GM18861 (cell line): ENCODE results near the gene ZBTB49.
A peak's percentile ranks its signal among the peaks of the same experiment; 100 is the strongest.
"Not testable (repeated sequence)": the region's sequence is repeated elsewhere in the genome, so short reads cannot be mapped to it uniquely, and the experiment has no call there.

Experiments used
- ATAC-seq: cut with Tn5 transposase; IDR thresholded peaks from one replicate; pipeline ENCODE4 v1.9.1; 2021; ENCODE audit not compliant: unreplicated experiment

ZBTB49 gene

GRCh38 chr4:4323705-4324534, 33.9 kb downstream of the ZBTB49 start:
- ATAC-seq: no peak

- no peak for ATAC-seq
Measured at GRCh38 chr4:4325321-4325720, 35.3 kb downstream of the ZBTB49 start.

DNA sequence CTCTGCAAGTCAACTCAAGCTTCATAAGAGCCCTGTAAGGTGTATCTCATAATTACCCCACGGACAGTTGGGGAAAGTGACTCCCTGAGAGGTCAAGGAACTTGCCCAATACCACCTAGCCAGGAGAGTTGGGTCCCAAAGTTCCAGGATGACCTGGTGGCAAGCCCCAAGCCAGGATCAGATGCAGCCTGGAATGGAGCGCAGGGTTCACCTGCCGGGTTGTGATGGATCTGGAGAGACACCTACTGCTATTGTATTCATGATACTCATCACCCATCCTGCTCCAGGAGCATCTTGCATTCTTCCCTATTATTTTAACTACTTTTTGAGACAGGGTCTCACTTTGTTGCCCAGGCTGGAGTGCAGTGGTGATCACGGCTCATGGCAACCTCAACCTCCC, 36.1 kb downstream of the ZBTB49 start:
- ATAC-seq: no peak

GRCh38 chr4:4327652-4328121, 37.6 kb downstream of the ZBTB49 start:
- no peak for ATAC-seq

GRCh38 chr4:4328206-4328605, 38.2 kb downstream of the ZBTB49 start:
- ATAC-seq: no peak

- no peak for ATAC-seq
Measured at GRCh38 chr4:4328840-4329239, 38.8 kb downstream of the ZBTB49 start.

GRCh38 chr4:4329496-4329895, 39.4 kb downstream of the ZBTB49 start:
- ATAC-seq: no peak

- no peak for ATAC-seq
Measured at GRCh38 chr4:4330794-4331193, 40.7 kb downstream of the ZBTB49 start.

DNA sequence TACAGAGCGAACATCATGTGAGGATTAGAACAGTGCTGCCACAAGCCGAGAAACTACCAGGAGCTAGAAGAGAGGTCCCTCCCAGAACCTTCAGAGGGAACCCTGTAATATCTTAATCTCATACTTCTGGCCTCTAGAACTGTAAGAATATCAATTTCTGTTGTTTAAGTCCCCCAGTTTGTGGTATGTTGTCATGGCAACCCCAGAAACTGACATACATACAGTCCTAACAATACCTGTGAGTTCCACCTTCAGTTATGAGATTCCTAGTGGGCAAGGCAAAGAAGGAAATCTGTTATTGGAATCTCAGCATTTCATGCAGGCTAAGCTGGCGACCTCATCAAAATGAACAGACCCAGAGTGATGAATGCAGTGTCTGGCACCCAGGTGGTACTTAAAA, 42.5 kb downstream of the ZBTB49 start:
- no peak for ATAC-seq

DNA sequence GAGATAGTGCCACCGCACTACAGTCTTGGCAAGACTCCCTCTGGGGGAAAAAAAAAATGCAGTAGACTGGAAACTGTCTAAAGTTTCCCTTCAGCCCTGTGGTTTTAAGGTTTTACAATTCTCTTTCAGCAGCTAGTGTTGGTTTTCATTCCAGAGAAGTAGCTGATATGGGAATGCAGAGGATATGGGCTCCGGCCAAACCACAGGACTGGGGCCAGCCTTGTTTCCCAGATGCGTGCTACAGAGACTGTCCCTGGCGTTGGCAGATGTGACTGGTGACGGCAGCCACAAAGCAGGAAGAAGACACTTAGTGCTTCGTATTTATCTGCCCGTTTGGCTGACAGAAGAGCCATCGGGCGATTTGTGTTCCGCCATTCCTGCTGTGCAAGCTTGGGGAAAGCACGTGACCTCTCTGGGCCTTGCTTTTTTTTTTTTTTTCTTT, 43.2 kb downstream of the ZBTB49 start:
- ATAC-seq: no peak

DNA sequence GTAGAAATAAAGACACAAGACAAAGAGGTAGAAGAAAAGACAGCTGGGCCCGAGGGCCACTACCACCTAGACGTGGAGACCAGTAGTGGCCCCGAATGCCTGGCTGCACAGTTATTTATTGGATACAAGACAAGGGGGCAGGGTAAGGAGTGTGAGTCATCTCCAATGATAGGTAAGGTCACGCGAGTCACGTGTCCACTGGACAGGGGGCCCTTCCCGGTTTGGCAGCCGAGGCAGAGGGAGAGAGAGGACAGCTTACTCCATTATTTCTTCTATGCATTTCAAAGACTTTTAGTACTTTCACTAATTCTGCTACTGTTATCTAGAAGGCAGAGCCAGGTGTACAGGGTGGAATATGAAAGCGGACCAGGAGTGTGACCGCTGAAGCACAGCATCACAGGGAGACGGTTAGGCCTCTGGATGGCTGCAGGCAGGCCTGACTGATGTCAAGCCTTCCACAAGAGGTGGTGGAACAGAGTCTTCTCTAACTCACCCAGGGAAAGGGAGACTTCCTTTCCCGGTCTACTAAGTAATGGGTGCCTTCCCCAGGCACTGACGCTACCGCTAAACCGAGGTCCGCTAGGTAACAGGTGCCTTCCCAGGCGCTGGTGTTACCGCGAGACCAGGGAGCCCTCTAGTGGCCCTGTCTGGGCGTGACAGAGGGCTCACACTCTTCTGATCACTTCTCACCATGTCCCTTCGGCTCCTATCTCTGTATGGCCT, 44.9 kb downstream of the ZBTB49 start:
- peak; percentile 60 for ATAC-seq

DNA sequence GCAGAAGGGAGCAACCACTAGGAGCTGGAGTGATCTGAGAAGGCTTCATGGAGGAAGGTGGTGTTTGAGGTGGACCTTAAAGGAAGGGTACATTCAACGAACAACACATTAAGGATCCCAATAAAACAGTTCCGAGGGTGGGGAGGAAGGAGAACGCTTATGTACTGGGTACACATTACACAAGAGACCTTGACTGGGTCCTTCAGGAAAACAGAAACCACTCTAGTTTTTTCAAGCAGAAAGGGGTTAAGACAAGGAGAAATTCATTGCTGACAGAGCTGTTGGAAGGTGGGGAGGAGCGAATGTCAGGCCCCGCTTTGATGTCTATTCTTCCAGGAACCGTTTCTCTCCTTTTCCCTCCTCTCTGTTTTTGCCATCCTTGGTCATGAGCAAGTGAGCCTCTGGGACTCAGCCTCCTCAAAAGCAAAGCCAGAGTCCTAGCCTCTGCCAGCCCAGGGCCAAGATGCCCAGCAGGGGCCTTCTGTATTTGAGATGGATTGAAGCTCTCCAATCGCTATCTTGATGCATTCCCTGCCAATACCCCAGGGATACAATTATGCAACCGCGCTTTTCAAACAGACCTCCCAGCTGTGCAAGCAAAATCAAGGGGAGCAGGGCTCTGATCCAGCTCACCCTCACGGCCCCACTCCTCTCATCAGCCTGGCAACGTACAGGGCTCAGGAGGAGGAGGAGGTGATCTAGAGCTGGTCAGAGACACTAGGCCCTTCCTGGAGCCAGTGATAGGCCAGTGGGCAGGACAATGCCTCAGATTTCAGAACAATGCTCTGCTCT, 48.4 kb downstream of the ZBTB49 start:
- no peak for ATAC-seq

- ATAC-seq: no peak
Measured at GRCh38 chr4:4339504-4340085, 49.5 kb downstream of the ZBTB49 start.

GRCh38 chr4:4341861-4342650, 52.0 kb downstream of the ZBTB49 start:
- ATAC-seq: peak; percentile 32

GRCh38 chr4:4343038-4343437, 53.0 kb downstream of the ZBTB49 start:
- no peak for ATAC-seq

DNA sequence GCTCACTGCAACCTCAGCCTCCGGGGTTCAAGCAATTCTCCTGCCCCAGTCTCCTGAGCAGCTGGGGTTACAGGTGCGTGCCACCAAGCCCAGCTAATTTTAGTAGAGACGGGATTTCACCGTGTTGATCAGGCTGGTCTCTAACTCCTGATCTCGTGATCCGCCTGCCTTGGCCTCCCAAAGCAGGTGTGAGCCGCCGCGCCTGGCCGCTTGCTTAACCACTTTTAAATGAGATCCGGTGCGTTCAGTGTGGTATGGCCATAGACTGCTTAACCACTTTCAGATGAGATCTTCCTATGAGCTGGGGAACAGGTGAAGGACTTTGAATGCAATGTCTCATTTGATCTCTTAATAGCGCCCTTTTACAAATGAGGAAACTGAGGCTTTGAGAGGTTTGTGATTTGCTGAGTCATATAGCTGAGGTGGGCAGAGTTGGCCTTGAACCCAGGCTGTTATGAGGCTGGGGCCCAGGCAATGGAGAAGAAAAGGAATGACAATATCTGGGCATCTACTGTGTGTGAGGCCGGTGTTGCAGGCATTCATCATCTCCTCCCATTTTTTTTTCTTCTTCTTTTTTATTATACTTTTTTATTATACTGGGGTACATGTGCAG, 55.0 kb downstream of the ZBTB49 start:
- peak; percentile 77 for ATAC-seq

DNA sequence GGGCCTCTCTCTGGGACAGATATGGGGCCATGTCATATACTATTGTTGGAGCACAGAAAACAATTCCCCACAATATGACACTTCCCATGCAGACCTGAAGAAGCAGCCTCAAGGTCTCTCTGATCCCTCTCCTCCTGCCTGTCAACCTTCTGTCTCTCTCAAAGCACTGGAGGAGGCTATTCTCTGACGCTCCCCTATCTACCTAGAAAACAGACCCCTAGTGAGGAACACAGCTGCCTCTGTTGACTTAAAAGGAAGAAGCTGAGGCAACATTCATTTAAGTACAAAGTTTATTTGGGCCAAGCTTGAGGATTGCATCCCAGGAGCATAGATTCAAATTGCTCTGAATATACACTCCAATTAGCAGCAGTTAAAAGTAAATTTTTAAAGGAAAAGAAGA, 57.5 kb downstream of the ZBTB49 start:
- ATAC-seq: no peak

DNA sequence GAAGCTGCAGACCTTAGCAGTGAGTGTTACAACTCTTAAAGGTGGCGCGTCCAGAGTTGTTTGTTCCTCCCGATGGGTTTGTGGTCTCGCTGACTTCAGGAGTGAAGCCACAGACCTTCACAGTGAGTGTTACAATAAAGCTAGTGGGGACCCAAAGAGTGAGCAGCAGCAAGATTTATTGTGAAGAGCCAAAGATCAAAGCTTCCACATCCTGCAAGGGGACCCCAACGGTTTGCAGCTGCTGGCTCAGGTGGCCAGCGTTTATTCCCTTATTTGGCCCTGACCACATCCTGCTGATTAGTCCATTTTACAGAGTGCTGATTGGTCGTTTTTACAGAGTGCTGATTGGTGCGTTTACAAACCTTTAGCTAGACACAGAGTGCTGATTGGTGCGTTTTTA, 58.5 kb downstream of the ZBTB49 start:
- ATAC-seq: not testable (repeated sequence)

GRCh38 chr4:4349867-4350266, 59.8 kb downstream of the ZBTB49 start:
- no peak for ATAC-seq

- no peak for ATAC-seq
Measured at GRCh38 chr4:4350909-4351308, 60.9 kb downstream of the ZBTB49 start.
